CD4-positive, alpha-beta T cell treated with Interleukin-15 for 4 hours (primary cell): Measurements from ENCODE around the gene AMY2B.
"Not testable (repeated sequence)": the region's sequence is repeated elsewhere in the genome, so short reads cannot be mapped to it uniquely, and the experiment has no call there.

Experiments
- DNase-seq: peaks from one replicate; pipeline ENCODE4 v3.0.0-alpha.2; 2020; ENCODE audit warnings: low spot score

The AMY2B gene

GRCh38 chr1:103627436-103627835 is 56.0 kb downstream of the AMY2B start:
- not testable (repeated sequence) for DNase-seq
